DMS53 (cell line): Measurements from ENCODE around the gene BICC1.

ENCODE experiments used
- DNase-seq: peaks from one replicate; lab custom pipeline; 2025; lab: John Stamatoyannopoulos, UW

BICC1 gene

DNA sequence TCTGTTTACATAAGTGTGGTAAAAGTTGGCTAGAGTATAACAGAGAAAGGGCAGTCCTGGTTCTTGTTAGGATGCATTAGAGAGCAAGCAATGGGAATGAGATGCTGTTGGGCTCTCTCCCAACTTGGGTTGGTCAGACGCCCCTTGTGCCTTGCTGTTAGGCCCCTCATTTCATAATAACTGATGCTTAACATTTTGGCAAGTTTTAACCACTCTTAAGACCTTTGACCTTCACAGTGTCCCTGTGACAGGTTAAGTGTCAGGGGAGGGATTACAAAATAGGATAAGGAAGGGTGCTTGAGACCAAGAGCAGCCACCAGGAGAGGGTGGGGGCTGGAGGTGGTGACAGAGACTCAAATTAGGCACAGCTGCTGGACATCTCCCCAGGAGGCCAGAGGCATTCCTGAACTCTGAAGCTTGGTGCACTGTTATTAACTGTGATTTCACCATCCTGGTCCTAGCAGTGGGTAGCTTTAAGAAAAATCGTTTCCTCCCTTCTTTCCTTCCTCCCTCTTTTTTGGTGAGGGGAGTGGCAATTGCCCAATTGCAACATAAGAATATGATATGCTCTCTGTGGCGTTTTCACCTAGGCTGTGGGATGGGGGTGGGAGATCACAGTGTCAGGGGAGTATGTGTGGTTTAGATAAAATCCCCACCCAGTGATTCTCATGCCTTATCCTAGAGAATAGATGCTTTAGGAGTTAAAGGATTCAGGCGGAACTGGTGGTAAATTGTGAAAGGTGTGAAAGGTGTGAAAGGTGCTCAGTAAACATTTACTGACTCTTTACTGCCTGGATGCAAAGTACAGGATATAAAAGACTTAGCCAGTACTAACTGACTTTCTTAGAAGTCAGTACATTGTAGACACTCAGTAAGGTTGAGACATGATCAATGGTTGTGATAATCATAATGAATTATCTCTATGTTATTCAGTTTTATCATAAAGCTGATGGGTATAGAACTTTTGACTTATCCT is 270.5 kb downstream of the BICC1 start:
- DNase-seq = no peak

DNA sequence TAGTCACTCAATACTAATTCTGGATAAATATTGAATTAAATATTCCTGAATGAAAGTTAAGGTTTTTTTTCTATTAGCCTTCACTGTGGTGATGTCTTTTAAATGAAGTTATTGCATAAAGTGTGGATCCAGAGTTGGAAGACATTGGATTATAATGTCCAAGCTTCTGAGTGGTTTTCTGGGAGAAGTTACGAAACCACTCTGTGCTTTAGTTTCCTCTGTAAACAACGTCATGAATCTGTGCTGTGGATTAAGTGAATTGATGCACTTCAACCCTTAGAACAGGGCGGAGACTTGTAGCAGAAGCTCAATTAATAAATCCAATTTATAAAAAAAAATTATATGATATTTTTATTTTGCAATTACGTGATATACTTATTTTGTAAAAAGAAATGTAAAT is 271.7 kb downstream of the BICC1 start:
- no peak for DNase-seq

DNA sequence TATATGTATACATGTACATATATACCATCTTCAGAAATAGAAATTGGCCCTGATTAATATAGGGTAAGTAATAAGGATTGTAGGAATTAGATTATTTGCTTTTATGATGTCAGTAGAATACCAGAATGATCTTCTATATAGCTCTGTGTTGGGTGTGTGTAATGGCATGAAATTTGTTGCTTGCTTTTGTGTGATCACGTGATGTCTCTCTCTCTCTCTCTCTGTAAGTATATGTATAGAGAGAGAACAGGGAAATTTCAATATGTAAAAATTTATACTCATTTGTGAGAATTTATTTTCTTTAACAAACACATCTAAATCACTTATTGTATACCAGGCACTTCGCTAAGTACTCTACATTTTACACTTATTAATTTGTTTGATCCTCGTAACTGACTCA is 272.7 kb downstream of the BICC1 start:
- no peak for DNase-seq

DNA sequence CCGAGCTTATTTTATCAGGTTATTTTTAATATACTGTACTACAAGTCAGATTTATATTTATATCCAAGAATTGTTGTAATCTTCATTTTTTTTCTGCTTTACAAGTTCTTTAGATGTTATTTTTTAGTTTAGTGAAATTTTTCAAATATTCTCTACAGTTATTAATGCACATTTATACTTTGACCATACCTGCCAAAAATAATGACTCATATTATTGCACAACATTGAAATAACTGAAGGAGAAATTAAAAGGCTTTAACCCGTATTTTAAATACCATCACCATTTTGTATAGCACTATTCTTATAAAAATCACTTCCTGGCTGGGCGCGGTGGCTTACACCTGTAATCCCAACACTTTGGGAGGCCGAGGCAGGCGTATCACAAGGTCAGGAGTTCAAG is 278.5 kb downstream of the BICC1 start:
- no peak for DNase-seq

DNA sequence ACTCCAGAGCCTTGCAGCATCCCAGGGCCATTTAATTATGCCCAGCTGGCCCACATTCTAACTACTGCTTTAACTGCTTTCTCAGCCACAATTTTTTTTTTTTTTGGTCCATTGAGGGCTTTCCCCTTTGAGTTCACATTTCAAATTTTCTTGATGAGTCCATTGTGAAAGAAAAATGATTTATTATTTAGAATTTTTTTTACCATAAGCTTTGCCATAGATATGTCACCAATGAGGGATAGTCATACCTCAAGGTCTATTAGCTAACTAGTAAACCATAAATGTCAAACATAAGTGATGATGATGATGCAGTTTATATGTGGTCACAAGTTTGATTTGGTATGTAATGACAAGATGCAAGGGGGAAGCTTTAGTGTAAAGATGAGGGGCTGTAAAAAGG is 282.9 kb downstream of the BICC1 start:
- no peak for DNase-seq

DNA sequence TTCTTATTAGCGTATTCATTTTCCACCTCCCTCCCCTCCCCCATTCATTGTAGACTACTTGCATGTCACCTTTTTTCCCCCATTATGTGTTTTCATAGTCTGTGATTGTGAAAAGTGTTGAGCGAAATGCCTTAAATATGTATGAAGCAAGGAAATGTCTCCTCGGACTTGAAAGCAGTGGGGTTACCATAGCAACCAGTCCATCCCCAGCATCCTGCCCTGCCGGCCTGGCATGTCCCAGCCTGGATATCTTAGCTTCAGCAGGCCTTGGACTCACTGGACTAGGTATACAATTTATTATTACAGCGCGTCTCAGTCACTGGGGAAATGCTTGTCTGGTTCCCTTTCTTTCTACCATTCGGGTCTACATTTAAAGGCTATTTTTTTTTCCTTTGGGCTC is 283.6 kb downstream of the BICC1 start:
- DNase-seq = no peak

DNA sequence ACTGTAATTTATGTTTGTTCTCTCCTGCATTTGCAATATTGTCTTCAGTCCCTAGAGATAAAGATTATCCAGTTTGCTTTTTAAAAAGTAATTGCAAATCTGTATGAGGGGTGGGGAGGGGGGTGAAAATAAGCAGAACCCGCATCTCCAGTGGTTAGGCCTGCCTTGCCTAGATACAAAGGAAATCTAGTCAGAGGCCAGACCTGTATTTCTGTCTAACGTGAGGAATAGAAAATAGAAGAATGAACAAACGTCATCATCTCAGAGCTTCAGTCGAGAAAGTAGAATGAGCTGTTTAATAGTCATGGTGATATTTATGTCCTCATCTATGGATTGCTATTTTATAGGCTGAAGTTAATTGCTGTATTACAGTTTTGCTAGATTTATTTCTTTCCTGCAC is 284.2 kb downstream of the BICC1 start:
- no peak for DNase-seq

GRCh38 chr10:58797356-58797755 is 284.7 kb downstream of the BICC1 start:
- DNase-seq = no peak

GRCh38 chr10:58802047-58802446 is 289.4 kb downstream of the BICC1 start:
- DNase-seq = no peak

- no peak for DNase-seq
Measured at GRCh38 chr10:58806323-58806722, 293.7 kb downstream of the BICC1 start.

GRCh38 chr10:58806970-58807628 is 294.4 kb downstream of the BICC1 start:
- DNase-seq = peak; percentile 49

DNA sequence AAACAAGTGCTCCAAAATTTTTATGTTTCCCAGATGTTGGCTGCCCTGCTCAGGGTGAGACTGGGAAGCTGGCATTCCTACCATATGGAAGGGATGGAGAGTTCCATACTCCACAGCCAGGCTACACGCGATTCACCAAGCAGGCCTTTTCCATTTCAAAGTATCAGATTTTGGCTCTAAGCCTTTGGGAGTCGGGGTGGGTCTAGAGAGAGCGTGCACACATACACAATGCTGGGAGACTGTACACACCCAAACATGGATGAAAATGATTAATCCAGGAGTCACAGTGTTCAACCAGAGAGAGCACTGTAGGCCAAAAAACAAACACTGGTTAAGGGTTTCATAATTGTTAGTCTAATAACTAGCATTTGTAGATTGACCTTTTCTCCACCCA is 295.0 kb downstream of the BICC1 start:
- peak; percentile 47 for DNase-seq

DNA sequence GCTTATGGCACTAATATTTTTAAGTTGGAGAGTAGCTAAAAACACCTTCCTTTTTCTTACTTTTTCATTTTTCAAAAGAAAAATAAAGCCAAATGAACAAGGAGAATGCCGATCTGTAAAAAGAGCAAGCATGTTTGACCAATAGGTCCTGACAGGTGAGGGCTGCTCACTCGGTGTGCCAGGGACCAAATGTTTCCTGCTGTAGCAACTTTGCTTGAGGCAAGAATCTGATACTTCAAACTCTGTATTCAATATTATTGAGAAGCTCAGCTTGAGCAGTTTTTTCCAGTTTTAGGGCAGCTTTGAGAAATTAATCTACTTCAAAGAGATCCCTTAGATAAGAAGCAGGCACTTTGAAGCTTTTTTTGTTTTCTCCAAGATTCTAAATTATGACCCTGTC is 298.1 kb downstream of the BICC1 start:
- no peak for DNase-seq

DNA sequence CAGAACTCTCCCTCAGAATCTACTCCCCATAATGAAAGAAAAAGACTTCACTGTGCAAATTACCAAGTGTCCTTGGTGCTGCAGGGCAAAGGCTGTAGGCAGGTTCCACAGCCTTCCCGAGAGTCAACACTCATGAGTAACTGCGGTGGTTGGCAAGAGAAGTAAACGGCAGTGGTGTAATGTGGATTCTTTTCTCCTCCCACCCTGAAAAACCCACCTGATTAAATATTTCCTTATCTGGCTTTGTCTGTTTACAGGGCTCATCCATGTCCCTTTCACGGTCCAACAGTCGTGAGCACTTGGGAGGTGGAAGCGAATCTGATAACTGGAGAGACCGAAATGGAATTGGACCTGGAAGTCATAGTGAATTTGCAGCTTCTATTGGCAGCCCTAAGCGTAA is 300.9 kb downstream of the BICC1 start:
- peak; percentile 93 for DNase-seq

- peak; percentile 87 for DNase-seq
Measured at GRCh38 chr10:58817201-58817846, 304.7 kb downstream of the BICC1 start.

GRCh38 chr10:58818900-58819299 is 306.2 kb downstream of the BICC1 start:
- peak; percentile 54 for DNase-seq

DNA sequence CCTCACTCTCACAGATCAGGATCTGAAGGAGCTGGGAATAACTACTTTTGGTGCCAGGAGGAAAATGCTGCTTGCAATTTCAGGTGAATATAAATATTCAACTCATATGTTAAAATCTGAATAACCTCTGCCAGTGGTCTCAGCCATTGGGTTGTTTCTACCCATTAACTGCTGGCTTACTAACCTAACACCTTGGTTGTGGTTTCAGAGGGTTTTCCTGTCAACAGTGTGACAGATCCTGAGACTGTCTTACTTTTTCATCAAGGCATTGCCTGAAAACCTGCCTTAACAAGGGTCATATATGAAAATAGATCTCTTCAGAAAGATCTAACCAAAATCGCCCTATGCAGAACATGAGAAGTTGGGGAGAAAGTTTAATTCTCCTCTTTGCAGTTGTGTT is 307.7 kb downstream of the BICC1 start:
- DNase-seq = no peak

- no peak for DNase-seq
Measured at GRCh38 chr10:58820861-58821751, 308.4 kb downstream of the BICC1 start.

DNA sequence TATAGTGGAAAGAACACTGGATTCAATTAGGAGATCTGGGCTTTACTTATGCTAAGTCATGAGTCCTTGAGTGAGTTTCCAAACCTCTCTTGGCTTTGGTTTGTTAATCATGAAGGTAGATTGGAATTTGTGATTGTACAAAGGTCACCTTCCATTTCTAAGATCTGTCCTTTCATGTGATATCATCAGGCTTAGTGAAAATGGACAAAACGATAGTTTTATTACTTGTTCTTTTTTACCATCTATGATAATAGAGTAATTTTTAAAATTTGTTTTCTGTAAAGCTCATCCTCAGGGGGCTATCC is 309.0 kb downstream of the BICC1 start:
- no peak for DNase-seq

- DNase-seq = no peak
Measured at GRCh38 chr10:58823983-58824382, 311.3 kb downstream of the BICC1 start.

GRCh38 chr10:58824396-58824795 is 311.7 kb downstream of the BICC1 start:
- DNase-seq = no peak

DNA sequence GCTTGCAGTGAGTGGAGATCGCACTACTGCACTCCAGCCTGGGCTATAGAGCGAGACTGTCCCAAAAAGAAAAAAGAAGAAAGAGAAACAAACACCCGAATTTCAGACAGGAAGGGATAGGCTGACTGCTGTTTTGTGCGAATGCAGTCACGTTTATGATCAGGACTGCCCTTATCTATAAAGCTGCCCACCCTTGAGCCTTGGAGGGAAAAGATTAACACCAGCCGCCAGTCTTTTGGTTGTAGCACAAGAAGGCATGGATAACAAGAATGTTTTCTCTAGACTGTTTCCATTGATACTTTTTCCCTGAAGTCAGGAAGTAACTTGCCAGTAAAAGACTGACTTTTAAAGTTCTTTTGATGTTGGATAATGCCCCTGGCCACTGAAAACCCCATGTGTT is 314.0 kb downstream of the BICC1 start:
- DNase-seq = no peak
